Measurements from ENCODE around the gene RAB11FIP4. TPM values are rescaled to one million over a fixed set of nuclear protein-coding genes. Genes with fewer than 3 reads are reported as not detected.
A peak's percentile ranks its signal among the peaks of the same experiment; 100 is the strongest.

Gene RAB11FIP4
- total and polyA plus RNA-seq, 2 of the 8 experiments (the other 6 are each of a cell fraction or from before 2014, with no cell fraction given): 21.7 to 53.2 TPM

- Histone ChIP-seq H2AFZ (ENCODE audit: low read length) (no peak overlapping the region), H3K9me3 (ENCODE audit: insufficient read depth in 2 of 2, low read depth in 1 of 2, low read length in 1 of 2) (no peaks in the 10 kb centered on the region), H3K36me3 (ENCODE audit: control insufficient read depth in 2 of 4, insufficient read depth in 4 of 4, low read length in 3 of 4) (no peaks in the 10 kb centered on the region), H3K56ac (replicated peaks; ENCODE audit: insufficient read length, low read depth, low read length) (no peak overlapping the region), H4K20me1 (replicated peaks in 1 of 2; ENCODE audit: control insufficient read depth in 1 of 2, insufficient read depth in 2 of 2, low read length in 2 of 2) (peaks cover 5 to 9% of the 10 kb centered on the region in 2 experiments), H2BK20ac (ENCODE audit: low read length) (no peak overlapping the region), H3K23ac (ENCODE audit: insufficient read length) (no peak overlapping the region), H2AK5ac (ENCODE audit: low read depth, low read length) (no peak overlapping the region), H3K4me3 (ENCODE audit: extremely low read depth in 1 of 4, insufficient read depth in 2 of 4, low read depth in 3 of 4, low read length in 4 of 4) (no peak overlapping the region), H4K5ac (ENCODE audit: insufficient read length, low read depth, low read length) (no peak overlapping the region), H4K8ac (ENCODE audit: extremely low read depth, insufficient read depth, low read length) (no peak overlapping the region), H3K4me2 (ENCODE audit: insufficient read depth in 1 of 2, low read depth in 2 of 2, low read length in 2 of 2) (no peak overlapping the region), H2BK5ac (ENCODE audit: low read depth, low read length) (peak overlapping the region; percentile 73), H4K91ac (replicated peaks; ENCODE audit: insufficient read length, low read length) (no peak overlapping the region), H3K79me2 (ENCODE audit: control insufficient read depth in 1 of 2, insufficient read depth in 2 of 2, low read length in 2 of 2) (peaks cover 0 to 54% of the 10 kb centered on the region in 2 experiments; a peak in 3 of 4 replicates), H3K27ac (ENCODE audit: low read depth, low read length) (no peak overlapping the region), H3K14ac (ENCODE audit: insufficient read length) (no peak overlapping the region), H3K79me1 (ENCODE audit: low read depth, low read length) (peaks cover 7% of the 10 kb centered on the region), H3K4me1 (replicated peaks in 1 of 4; ENCODE audit: control insufficient read depth in 3 of 4, insufficient read depth in 4 of 4, low read length in 3 of 4) (peaks cover 0 to 9% (median 5%) of the 10 kb centered on the region in 4 experiments; a peak in 6 of 7 replicates), H3K18ac (ENCODE audit: extremely low read depth, low read length) (no peak overlapping the region), H2BK12ac (ENCODE audit: low read depth, low read length) (no peak overlapping the region), H2BK15ac (ENCODE audit: low read length) (no peak overlapping the region), H3K23me2 (ENCODE audit: low read depth, low read length) (no peaks in the 10 kb centered on the region), H3K4ac (replicated peaks; ENCODE audit: insufficient read length, low read depth, low read length) (no peak overlapping the region), H3K27me3 (replicated peaks in 1 of 4; ENCODE audit: control insufficient read depth in 3 of 4, extremely low read depth in 1 of 4, insufficient read depth in 3 of 4, low read length in 3 of 4) (no peaks in the 10 kb centered on the region), H2BK120ac (replicated peaks; ENCODE audit: low read depth, low read length) (no peak overlapping the region), H3K9ac (replicated peaks in 1 of 4; ENCODE audit: extremely low read depth in 1 of 4, low read depth in 3 of 4, low read length in 3 of 4) (no peak overlapping the region)
- no peak for FAIRE-seq
- ChIA-PET CTCF (ENCODE audit: partially characterized antibody) (interaction anchor here (0.6 to 11.5 kb wide), 25 partner anchors 9 to 333 kb away, joined by 3 to 144 read pairs (median 4); no protein-coding TSS in a partner anchor), POLR2A (ENCODE audit: partially characterized antibody) (interaction anchor here (0.6 to 2.7 kb wide), 3 partner anchors 10 to 343 kb away, joined by 3 to 16 read pairs (median 3); no protein-coding TSS in a partner anchor)
- 83% methylated on average over 13 of the region's 13 CpGs; no CpG with 5 or more reads in 1 of the 2 experiments for WGBS, 2 experiments (ENCODE audit: extremely low coverage in 1 of 2, insufficient coverage in 1 of 2, insufficient read length in 1 of 2, insufficient replicate concordance in 2 of 2, low coverage in 1 of 2, low lambda C conversion rate in 2 of 2, missing lambda C conversion rate in 1 of 2)
- no peak for DNase-seq (ENCODE audit: low read depth in 1 of 2, low spot score in 2 of 2)
- TF ChIP-seq SP2 (IDR thresholded peaks at IDR 0.05; ENCODE audit: low read length): no peak
- TF ChIP-seq BCL11A (IDR thresholded peaks at IDR 0.05; ENCODE audit: low read depth in 2 of 2, low read length in 2 of 2): no peak
- TF ChIP-seq GTF2F1 (IDR thresholded peaks at IDR 0.05; ENCODE audit: borderline replicate concordance, low read depth, low read length): no peak
- TF ChIP-seq TEAD4 (IDR thresholded peaks at IDR 0.05; ENCODE audit: low read depth, low read length): no peak
- TF ChIP-seq ASH2L (IDR thresholded peaks at IDR 0.05; ENCODE audit: low read length): no peak
- no peak for TF ChIP-seq TBP (IDR thresholded peaks at IDR 0.05; ENCODE audit: low read depth, low read length)
- no peak for TF ChIP-seq YY1 (IDR thresholded peaks at IDR 0.05; ENCODE audit: low read depth, low read length)
- no peak for TF ChIP-seq JUND (IDR thresholded peaks at IDR 0.05; ENCODE audit: low read length)
- no peak for TF ChIP-seq HDAC2 (IDR thresholded peaks at IDR 0.05; ENCODE audit: borderline replicate concordance in 1 of 2, low read depth in 2 of 2, low read length in 2 of 2)
- TF ChIP-seq EP300 (IDR thresholded peaks at IDR 0.05; ENCODE audit: borderline replicate concordance in 1 of 2, low read depth in 2 of 2, low read length in 2 of 2): no peak
- TF ChIP-seq RBBP5 (IDR thresholded peaks at IDR 0.05; ENCODE audit: borderline replicate concordance, low read depth, low read length): no peak
- TF ChIP-seq ZNF274 (IDR thresholded peaks at IDR 0.05; ENCODE audit: borderline replicate concordance, extremely low read depth, low read length): no peak
- TF ChIP-seq CREB1 (IDR thresholded peaks at IDR 0.05): no peak
These were observed 117.8 kb downstream of the RAB11FIP4 start for GRCh38 chr17:31509095-31509804.
